ENCODE data around the gene MYO1D. TPM values are rescaled to one million over a fixed set of nuclear protein-coding genes. Genes with fewer than 3 reads are reported as not detected.

MYO1D gene
- total and polyA plus RNA-seq, 2 of the 13 experiments (the other 11 are each of a cell fraction or from before 2014, with no cell fraction given), result 13.2 to 17.3 TPM

- H3K27ac ChIP-seq (ENCODE audit: extremely low read length, insufficient read depth, low read length), result no peak overlapping the region
- H4K20me1 ChIP-seq (ENCODE audit: insufficient read depth, low read length), result no peaks in the 10 kb centered on the region
- 100% methylated on average over 2 of the region's 3 CpGs for WGBS (ENCODE audit: low lambda C conversion rate)
- intact Hi-C loops (cut with micrococcal nuclease; ENCODE audit: unreplicated experiment) (no loop called here), in situ Hi-C loops (cut with HindIII; ENCODE audit: extremely low pct_ligation_motif_present, low pct_unique_long_range_greater_than_20kb) (no loop called here)
- ChIA-PET POLR2A (no interaction called here), CTCF (ENCODE audit: low intra/inter-chr PET ratio, low total read pairs) (no interaction called here)
- BruUV-seq (replicated peaks), result no TSS peak
- H3K9ac ChIP-seq (ENCODE audit: insufficient read depth, low read depth, low read length), result no peak overlapping the region
- no peak overlapping the region for H3K4me3 ChIP-seq (replicated peaks in 1 of 3; ENCODE audit: insufficient read depth in 1 of 3, low read depth in 2 of 3, low read length in 3 of 3)
- no peak overlapping the region for H3K4me2 ChIP-seq (ENCODE audit: low read depth, low read length)
- ATAC-seq, result no peak
- peaks cover 3% of the 10 kb centered on the region for H3K79me2 ChIP-seq (ENCODE audit: insufficient read depth, low read length)
- H3K36me3 ChIP-seq (replicated peaks in 1 of 2; ENCODE audit: control insufficient read depth in 1 of 2, insufficient read depth in 2 of 2, low read length in 2 of 2), result no peaks in the 10 kb centered on the region
- no peak for FAIRE-seq
- no peak for TF ChIP-seq NFIC (IDR thresholded peaks at IDR 0.05; ENCODE audit: low read length)
- TF ChIP-seq NRL (CRISPR knock-in tag; IDR thresholded peaks at IDR 0.05; ENCODE audit: borderline replicate concordance), result no peak
- no peak for TF ChIP-seq ZNF639 (CRISPR knock-in tag; conservative IDR thresholded peaks at IDR 0.05)
- TF ChIP-seq ZNF432 (CRISPR knock-in tag; IDR thresholded peaks at IDR 0.05; ENCODE audit: borderline replicate concordance), result no peak
- no peak for TF ChIP-seq YY1 (IDR thresholded peaks at IDR 0.05; ENCODE audit: insufficient read depth, insufficient replicate concordance, low read depth, low read length)
- TF ChIP-seq KAT8 (CRISPR knock-in tag; IDR thresholded peaks at IDR 0.05), result no peak
- no peak for TF ChIP-seq MED1 (CRISPR knock-in tag; IDR thresholded peaks at IDR 0.05)
- no peak for TF ChIP-seq NFE2 (CRISPR knock-in tag; IDR thresholded peaks at IDR 0.05)
- no peak for TF ChIP-seq TAF1 (CRISPR knock-in tag; IDR thresholded peaks at IDR 0.05)
- no peak for TF ChIP-seq MXD3 (CRISPR knock-in tag; IDR thresholded peaks at IDR 0.05)
- TF ChIP-seq ZNF605 (CRISPR knock-in tag; IDR thresholded peaks at IDR 0.05), result no peak
- TF ChIP-seq ZNF44 (CRISPR knock-in tag; IDR thresholded peaks at IDR 0.05), result no peak
- TF ChIP-seq MEIS1 (CRISPR knock-in tag; IDR thresholded peaks at IDR 0.05; ENCODE audit: borderline replicate concordance), result no peak
- no peak for TF ChIP-seq ZNF737 (CRISPR knock-in tag; IDR thresholded peaks at IDR 0.05; ENCODE audit: borderline replicate concordance)
- H3K27me3 ChIP-seq (ENCODE audit: control insufficient read depth in 1 of 2, insufficient read depth in 2 of 2, low read length in 2 of 2), result no peaks in the 10 kb centered on the region
- H3K9me3 ChIP-seq (ENCODE audit: low read length), result no peaks in the 10 kb centered on the region
- H3K4me1 ChIP-seq (ENCODE audit: insufficient read depth, low read length), result no peaks in the 10 kb centered on the region
- no peak overlapping the region for H2AFZ ChIP-seq (ENCODE audit: low read length)
- DNase-seq (ENCODE audit: low spot score), result no peak
Measured at GRCh38 chr17:32786169-32786568, 90.8 kb downstream of the MYO1D start.

Measured in HepG2 (cell line).